CD4-positive, CD25-positive, alpha-beta regulatory T cell (primary cell): ENCODE results near the gene CPA2. TPM values are rescaled to one million over a fixed set of nuclear protein-coding genes. Genes with fewer than 3 reads are reported as not detected.
"Not testable (repeated sequence)": the region's sequence is repeated elsewhere in the genome, so short reads cannot be mapped to it uniquely, and the experiment has no call there.

ENCODE experiments used
- ATAC-seq, 2 donors: fragments of 150-1000 bp; cut with Tn5 transposase; one replicate each; pipeline ENCODE4 v1.10.0; 2021; ENCODE audit warnings: low read depth in 2 of 2, moderate number of reproducible peaks in 2 of 2, moderate library complexity in 1 of 2
- DNase-seq, 3 donors: peaks; one replicate each; pipeline versions ENCODE4 v3.0.0 to v3.0.0-alpha.2; 2012 to 2022; ENCODE audit warnings: mixed read lengths in 1 of 3
- H3K27ac ChIP-seq: one replicate; pipeline ENCODE4 v1.7.0; 2013; ENCODE audit warnings: mild to moderate bottlenecking, low read length; ENCODE audit not compliant: insufficient read depth, poor library complexity, severe bottlenecking
- H3K27me3 ChIP-seq: one replicate; pipeline ENCODE4 v1.7.0; 2013; ENCODE audit warnings: low read length; ENCODE audit not compliant: control insufficient read depth, insufficient read depth
- H3K36me3 ChIP-seq: one replicate; pipeline ENCODE4 v1.7.0; 2013; ENCODE audit warnings: mild to moderate bottlenecking, low read length, moderate library complexity; ENCODE audit not compliant: control insufficient read depth, insufficient read depth
- H3K4me1 ChIP-seq: 2 replicates; pipeline ENCODE4 v1.7.0; 2013; ENCODE audit warnings: mild to moderate bottlenecking, low read length; ENCODE audit not compliant: insufficient read depth, control insufficient read depth, poor library complexity, severe bottlenecking
- H3K4me3 ChIP-seq: one replicate; pipeline ENCODE4 v1.7.0; 2013; ENCODE audit warnings: low read depth, mild to moderate bottlenecking, low read length, moderate library complexity
- H3K9me3 ChIP-seq, 2 experiments: 1 replicate in 1 of 2; 2 replicates in 1 of 2; pipeline ENCODE4 v1.7.0; 2013; ENCODE audit warnings: low read length in 2 of 2, mild to moderate bottlenecking in 1 of 2, moderate library complexity in 1 of 2; ENCODE audit not compliant: control insufficient read depth in 2 of 2
- H3K27ac Mint-ChIP-seq, 3 donors: one replicate each; pipeline ENCODE4 v1.8.0; 2020 to 2022; ENCODE audit warnings: mild to moderate bottlenecking in 3 of 3, mixed read lengths in 3 of 3, moderate library complexity in 2 of 3
- H3K27me3 Mint-ChIP-seq: one replicate; pipeline ENCODE4 v1.8.0; 2022; ENCODE audit warnings: mild to moderate bottlenecking, mixed read lengths
- H3K36me3 Mint-ChIP-seq: one replicate; pipeline ENCODE4 v1.8.0; 2020; ENCODE audit warnings: mixed read lengths
- H3K4me1 Mint-ChIP-seq, 4 donors: one replicate each; pipeline ENCODE4 v1.8.0; 2020 to 2022; ENCODE audit warnings: mixed read lengths in 4 of 4, mild to moderate bottlenecking in 1 of 4
- H3K4me3 Mint-ChIP-seq, 4 donors: one replicate each; pipeline ENCODE4 v1.8.0; 2020 to 2022; ENCODE audit warnings: mild to moderate bottlenecking in 4 of 4, mixed read lengths in 4 of 4, moderate library complexity in 3 of 4
- H3K9me3 Mint-ChIP-seq, 7 donors: one replicate each; pipeline ENCODE4 v1.8.0; 2020 to 2022; ENCODE audit warnings: mixed read lengths in 7 of 7, mild to moderate bottlenecking in 3 of 7, moderate library complexity in 2 of 7
- polyA plus RNA-seq, 4 donors: library from polyadenylated mRNA; unstranded; fragments of 300-500 nt; fragmentation: Illumina TruSeq; gene quantifications; one replicate each; pipeline ENCODE4 v1.2.3, GENCODE V29; 2021
- total RNA-seq: library from RNA; stranded (reverse); gene quantifications from one replicate; pipeline ENCODE4 v1.2.3, GENCODE V29; 2022

CPA2 gene
- not detected for total RNA-seq
- polyA plus RNA-seq = not detected

- Histone ChIP-seq H3K9me3 (no peaks in the 10 kb centered on the region), H3K27ac (no peak within 1 kb of the TSS), H3K4me1 (no peaks in the 10 kb centered on the region), H3K36me3 (no peaks in the 10 kb centered on the region), H3K27me3 (peaks cover 11% of the 10 kb centered on the region), H3K4me3 (no peak within 1 kb of the TSS)
- Mint-ChIP-seq H3K27ac (no peak within 1 kb of the TSS), H3K4me1 (peaks cover 0 to under 1% (median 0%) of the 10 kb centered on the region in 4 donors), H3K27me3 (peaks cover 12% of the 10 kb centered on the region), H3K4me3 (no peak within 1 kb of the TSS), H3K36me3 (no peaks in the 10 kb centered on the region), H3K9me3 (peaks cover 0 to 4% (median 0%) of the 10 kb centered on the region in 7 donors)
- DNase-seq (no peak), ATAC-seq (no peak)
Observed at GRCh38 chr7:130266258-130266960, at the start of gene CPA2. Gene CPA2 (plus strand): TSS chr7:130266863. CDS start chr7:130266882, 19 bp downstream.

- Histone ChIP-seq H3K27me3 (peaks cover 7% of the 10 kb centered on the region), H3K4me1 (no peaks in the 10 kb centered on the region), H3K4me3 (no peak overlapping the region), H3K36me3 (no peaks in the 10 kb centered on the region), H3K9me3 (no peaks in the 10 kb centered on the region), H3K27ac (no peak overlapping the region)
- no peak for DNase-seq
- Mint-ChIP-seq H3K27ac (peak overlapping the region in 1 of 3 donors; percentile 47), H3K36me3 (no peaks in the 10 kb centered on the region), H3K9me3 (peaks cover 0 to 3% (median 0%) of the 10 kb centered on the region in 7 donors), H3K4me1 (peaks cover 0 to 1% (median 0%) of the 10 kb centered on the region in 4 donors), H3K4me3 (no peak overlapping the region), H3K27me3 (peaks cover 18% of the 10 kb centered on the region)
- no peak for ATAC-seq
Observed at GRCh38 chr7:130218806-130219620, 47.6 kb upstream of the CPA2 start.

GRCh38 chr7:130219871-130220270 lies 46.8 kb upstream of the CPA2 start:
- no peaks in the 10 kb centered on the region for H3K36me3 ChIP-seq
- Mint-ChIP-seq H3K27ac (peak overlapping the region in 1 of 3 donors; percentile 47), H3K4me3 (no peak overlapping the region), H3K36me3 (no peaks in the 10 kb centered on the region), H3K4me1 (peaks cover 0 to 2% (median 0%) of the 10 kb centered on the region in 4 donors), H3K27me3 (peaks cover 11% of the 10 kb centered on the region), H3K9me3 (peaks cover 0 to 3% (median 0%) of the 10 kb centered on the region in 7 donors)
- no peaks in the 10 kb centered on the region for H3K4me1 ChIP-seq
- H3K4me3 ChIP-seq = no peak overlapping the region
- H3K9me3 ChIP-seq = no peaks in the 10 kb centered on the region
- ATAC-seq (no peak), DNase-seq (no peak)
- no peak overlapping the region for H3K27ac ChIP-seq
- H3K27me3 ChIP-seq = peaks cover 2% of the 10 kb centered on the region

GRCh38 chr7:130221746-130222145 lies 44.9 kb upstream of the CPA2 start:
- peaks cover 0 to 1% (median 0%) of the 10 kb centered on the region in 7 donors for H3K9me3 Mint-ChIP-seq
- Histone ChIP-seq H3K9me3 (no peaks in the 10 kb centered on the region), H3K36me3 (no peaks in the 10 kb centered on the region), H3K27ac (no peak overlapping the region), H3K27me3 (no peaks in the 10 kb centered on the region), H3K4me1 (no peaks in the 10 kb centered on the region), H3K4me3 (no peak overlapping the region)
- H3K4me3 Mint-ChIP-seq = no peak overlapping the region
- peaks cover 6% of the 10 kb centered on the region for H3K27me3 Mint-ChIP-seq
- peaks cover 0 to 2% (median 0%) of the 10 kb centered on the region in 4 donors for H3K4me1 Mint-ChIP-seq
- H3K36me3 Mint-ChIP-seq = no peaks in the 10 kb centered on the region
- DNase-seq (no peak), ATAC-seq (no peak)
- no peak overlapping the region for H3K27ac Mint-ChIP-seq

- Histone ChIP-seq H3K27ac (no peak overlapping the region), H3K9me3 (no peaks in the 10 kb centered on the region), H3K4me1 (no peaks in the 10 kb centered on the region), H3K4me3 (no peak overlapping the region), H3K36me3 (no peaks in the 10 kb centered on the region), H3K27me3 (no peaks in the 10 kb centered on the region)
- Mint-ChIP-seq H3K9me3 (peaks cover 0 to 1% (median 0%) of the 10 kb centered on the region in 7 donors), H3K4me3 (no peak overlapping the region), H3K4me1 (peaks cover 0 to 2% (median 0%) of the 10 kb centered on the region in 4 donors), H3K27me3 (peaks cover 6% of the 10 kb centered on the region), H3K27ac (peak overlapping the region in 1 of 3 donors; percentile 44), H3K36me3 (no peaks in the 10 kb centered on the region)
- ATAC-seq = no peak
- DNase-seq = no peak
Observed at GRCh38 chr7:130223646-130224045, 43.0 kb upstream of the CPA2 start.

- H3K27ac Mint-ChIP-seq = peak overlapping the region in 1 of 3 donors; percentile 44
- H3K4me1 Mint-ChIP-seq = peaks cover 0 to 2% (median 0%) of the 10 kb centered on the region in 4 donors
- H3K36me3 Mint-ChIP-seq = no peaks in the 10 kb centered on the region
Observed at GRCh38 chr7:130224210-130224609, 42.5 kb upstream of the CPA2 start.

GRCh38 chr7:130224923-130225322 lies 41.7 kb upstream of the CPA2 start:
- H3K9me3 ChIP-seq, H3K4me3 Mint-ChIP-seq, H3K27ac Mint-ChIP-seq, ATAC-seq, H3K36me3 ChIP-seq, H3K27me3 ChIP-seq, H3K27me3 Mint-ChIP-seq, H3K4me1 Mint-ChIP-seq, H3K27ac ChIP-seq, H3K4me1 ChIP-seq, H3K4me3 ChIP-seq, H3K36me3 Mint-ChIP-seq, DNase-seq, H3K9me3 Mint-ChIP-seq: not testable (repeated sequence)

More at GRCh38 chr7:130224210-130224609, 42.5 kb upstream of the CPA2 start:
- no peaks in the 10 kb centered on the region for H3K4me1 ChIP-seq
- no peaks in the 10 kb centered on the region for H3K36me3 ChIP-seq
- H3K4me3 Mint-ChIP-seq = no peak overlapping the region
- H3K4me3 ChIP-seq = no peak overlapping the region
- peaks cover 0 to 1% (median 0%) of the 10 kb centered on the region in 7 donors for H3K9me3 Mint-ChIP-seq
- H3K27me3 ChIP-seq = no peaks in the 10 kb centered on the region
- ATAC-seq = no peak
- H3K9me3 ChIP-seq = no peaks in the 10 kb centered on the region
- no peak overlapping the region for H3K27ac ChIP-seq
- H3K27me3 Mint-ChIP-seq = peaks cover 6% of the 10 kb centered on the region
- peak in 1 of 3 donors; percentile 12 for DNase-seq
